DMS79 (cell line): ENCODE data around the gene DOC2B.
"Not testable (repeated sequence)": the region's sequence is repeated elsewhere in the genome, so short reads cannot be mapped to it uniquely, and the experiment has no call there.

Experiments used
- DNase-seq: peaks from one replicate; lab custom pipeline; 2025; lab: John Stamatoyannopoulos, UW

The DOC2B gene

GRCh38 chr17:210402-210801, 29.0 kb upstream of the DOC2B start:
- no peak for DNase-seq

DNA sequence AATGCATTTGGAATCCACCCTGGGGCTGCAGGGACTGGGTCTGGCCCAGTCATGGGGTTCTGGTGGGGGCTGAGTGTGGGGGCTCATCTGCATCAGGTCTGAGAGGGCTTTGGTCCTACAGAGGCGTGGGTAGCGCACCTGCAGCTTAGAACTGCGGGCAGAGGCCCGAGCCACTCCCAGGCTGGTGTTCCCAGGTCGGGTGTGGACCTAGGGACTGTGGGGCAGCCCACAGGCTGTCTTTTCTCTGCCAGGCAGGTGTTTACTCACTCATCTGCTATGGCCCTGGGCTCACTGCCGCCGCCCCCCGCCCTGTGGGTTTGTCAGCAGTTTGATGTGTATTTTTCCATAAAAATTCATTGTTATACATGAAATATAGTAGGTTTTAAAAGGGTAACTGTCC, 27.0 kb upstream of the DOC2B start:
- no peak for DNase-seq

- DNase-seq = no peak
Measured at GRCh38 chr17:207775-208174, 26.3 kb upstream of the DOC2B start.

GRCh38 chr17:206941-207560, 25.6 kb upstream of the DOC2B start:
- no peak for DNase-seq

- DNase-seq = not testable (repeated sequence)
Measured at GRCh38 chr17:206484-206883, 25.0 kb upstream of the DOC2B start.

DNA sequence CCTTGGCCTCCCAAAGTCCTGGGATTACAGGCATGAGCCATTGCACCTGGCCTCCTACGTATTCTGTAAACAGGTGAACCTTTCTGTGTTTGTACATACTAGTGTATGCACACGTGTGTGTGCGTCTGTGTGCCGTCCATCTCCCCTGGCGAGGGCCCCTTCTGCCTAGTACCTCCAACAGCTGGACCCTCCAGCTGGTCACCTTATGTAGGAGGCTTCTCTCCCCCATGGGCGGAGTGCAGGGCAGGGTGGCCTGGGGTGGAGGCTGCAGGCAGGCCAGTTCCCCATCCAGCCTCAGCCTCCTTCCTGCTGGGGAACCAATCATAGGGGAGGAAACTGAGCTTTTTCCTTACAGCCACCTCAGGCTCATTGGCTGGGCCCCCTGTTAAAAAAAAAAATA, 24.4 kb upstream of the DOC2B start:
- DNase-seq = no peak

GRCh38 chr17:205148-205669, 23.8 kb upstream of the DOC2B start:
- DNase-seq = no peak

- no peak for DNase-seq
Measured at GRCh38 chr17:204427-205147, 23.1 kb upstream of the DOC2B start.

- DNase-seq = no peak
Measured at GRCh38 chr17:202501-202951, 21.1 kb upstream of the DOC2B start.

DNA sequence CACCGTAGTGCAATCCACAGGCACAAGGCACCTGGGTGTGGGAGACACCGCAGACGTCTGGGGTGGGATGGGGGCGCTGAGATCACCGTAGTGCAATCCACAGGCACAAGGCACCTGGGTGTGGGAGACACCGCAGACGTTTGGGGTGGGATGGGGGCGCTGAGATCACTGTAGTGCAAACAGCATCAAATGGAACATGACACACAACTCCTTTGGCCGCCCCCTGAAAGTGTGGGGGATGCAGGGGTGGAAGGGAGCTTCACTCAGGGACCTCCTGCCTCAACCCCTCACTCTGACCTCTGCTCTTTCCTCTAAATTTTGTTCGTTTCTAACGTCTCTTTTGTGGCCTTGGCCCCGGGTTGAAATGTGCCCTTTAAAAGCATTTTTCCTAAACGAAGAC, 20.3 kb upstream of the DOC2B start:
- not testable (repeated sequence) for DNase-seq

GRCh38 chr17:201257-201656, 19.8 kb upstream of the DOC2B start:
- DNase-seq = not testable (repeated sequence)

- no peak for DNase-seq
Measured at GRCh38 chr17:200586-200985, 19.1 kb upstream of the DOC2B start.

DNA sequence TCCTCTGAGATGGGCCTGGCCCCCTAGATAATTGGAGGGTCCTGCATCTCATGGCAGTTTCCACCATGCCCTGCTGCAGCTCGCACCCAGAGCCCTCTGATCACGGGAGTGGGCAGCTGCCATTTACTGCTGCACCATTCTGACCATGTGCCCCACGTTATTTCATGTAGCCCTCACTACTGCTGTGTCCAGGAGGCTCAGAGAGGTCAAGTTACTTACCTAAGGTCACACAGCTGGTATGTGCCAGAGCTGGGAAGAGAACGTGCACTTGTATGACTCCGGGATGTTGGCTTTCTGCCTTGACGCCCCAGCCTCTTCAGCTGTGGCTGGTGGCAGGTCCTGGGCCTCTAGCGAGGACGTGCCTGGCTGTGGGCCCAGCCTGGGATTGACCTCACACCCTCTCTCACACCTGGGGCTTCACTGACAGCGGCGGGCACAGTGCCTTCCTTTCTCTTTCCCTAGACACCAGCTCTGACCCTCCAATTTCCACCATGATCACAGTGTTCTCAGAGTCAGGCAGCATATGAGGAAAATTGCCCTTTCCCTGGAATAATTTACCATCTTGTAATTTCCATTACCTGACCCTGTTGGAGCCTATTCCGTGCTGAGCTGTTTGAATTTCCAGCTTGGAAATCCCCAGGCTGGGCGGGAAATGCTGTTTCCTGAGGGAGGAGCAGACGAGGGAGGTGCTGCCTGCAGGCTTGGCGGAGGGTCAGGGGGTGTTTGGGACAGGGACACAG, 18.5 kb upstream of the DOC2B start:
- no peak for DNase-seq

- DNase-seq = no peak
Measured at GRCh38 chr17:199191-199604, 17.7 kb upstream of the DOC2B start.

GRCh38 chr17:198225-198624, 16.8 kb upstream of the DOC2B start:
- not testable (repeated sequence) for DNase-seq

DNA sequence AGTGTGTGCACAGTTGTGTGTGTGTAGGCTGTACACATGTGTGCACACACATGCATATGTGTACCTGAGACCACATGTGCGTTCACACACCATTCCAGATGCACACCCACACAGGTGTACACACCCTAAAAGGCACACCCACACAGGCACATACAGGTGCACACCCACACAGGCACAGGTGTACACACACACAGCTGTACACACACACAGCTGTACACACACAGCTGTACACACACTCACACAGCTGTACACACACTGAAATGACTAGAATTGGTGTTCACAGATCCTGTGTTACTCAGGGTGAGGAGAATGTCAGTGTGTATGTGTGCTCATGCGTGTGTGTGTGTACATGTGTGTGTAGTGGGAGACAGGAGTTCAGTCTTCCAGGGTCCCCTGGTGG, 15.9 kb upstream of the DOC2B start:
- DNase-seq = no peak

DNA sequence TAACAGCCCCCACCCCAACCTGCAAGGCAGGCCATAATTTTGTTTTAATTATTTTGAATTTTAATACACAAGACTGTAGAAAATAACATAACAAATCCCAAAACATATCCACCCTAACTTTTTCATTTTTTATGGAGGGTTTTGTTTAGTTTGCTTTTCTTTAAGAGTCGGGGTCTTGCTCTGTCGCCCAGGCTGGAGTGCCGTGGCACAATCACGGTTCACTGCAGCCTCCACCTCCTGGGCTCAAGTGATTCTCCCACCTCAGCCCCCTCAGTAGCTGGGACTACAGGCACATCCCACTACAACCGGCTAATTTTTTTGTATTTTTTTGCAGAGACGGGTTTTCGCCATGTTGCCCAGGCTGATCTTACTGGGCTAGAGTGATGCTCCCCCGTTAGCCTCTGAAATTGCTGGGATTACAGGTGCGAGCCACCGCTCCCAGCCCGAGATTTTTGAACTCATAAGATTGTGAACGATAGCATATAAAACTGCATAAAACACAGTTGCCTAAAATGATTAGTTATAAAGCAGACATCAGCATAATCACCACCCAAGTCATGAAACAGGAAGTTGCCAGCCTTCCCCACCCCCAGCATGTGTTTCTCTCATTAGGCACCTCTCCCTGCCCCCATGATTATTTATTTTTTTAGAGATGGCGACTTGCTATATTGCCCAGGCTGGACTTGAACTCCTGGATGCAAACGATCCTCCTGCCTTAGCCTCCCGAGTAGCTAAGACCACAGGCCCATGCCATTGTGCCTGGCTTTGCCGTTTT, 13.6 kb upstream of the DOC2B start:
- no peak for DNase-seq

GRCh38 chr17:193841-194806, 12.7 kb upstream of the DOC2B start:
- no peak for DNase-seq

DNA sequence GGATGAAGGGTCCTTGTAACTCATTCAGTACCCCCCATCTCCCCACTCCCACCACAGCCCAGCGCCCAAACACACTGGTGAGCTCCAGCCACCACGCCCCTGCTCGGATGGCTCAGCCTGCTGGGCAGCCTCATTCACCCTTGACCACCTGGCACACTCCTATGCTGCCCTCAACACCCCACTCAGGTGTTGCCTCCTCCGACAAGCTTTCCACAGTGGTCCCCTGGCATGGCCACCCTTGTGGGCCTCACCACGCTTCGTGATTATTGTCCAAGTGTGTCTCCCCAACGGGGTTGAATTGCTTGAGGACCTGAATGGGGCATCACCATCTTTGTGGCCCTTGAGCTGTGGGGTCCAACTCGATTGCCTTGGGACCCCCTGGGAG, 12.0 kb upstream of the DOC2B start:
- DNase-seq = no peak

- no peak for DNase-seq
Measured at GRCh38 chr17:192666-193425, 11.4 kb upstream of the DOC2B start.
